GM12865 (cell line): ENCODE data around the gene ALDH1L1.
"Not testable (repeated sequence)": the region's sequence is repeated elsewhere in the genome, so short reads cannot be mapped to it uniquely, and the experiment has no call there.

ENCODE experiments used
- DNase-seq: peaks from one replicate; pipeline ENCODE4 v3.0.0; 2010; ENCODE audit warnings: low read depth
- H3K4me3 ChIP-seq: 2 replicates; pipeline ENCODE4 v1.5.1; 2011; ENCODE audit warnings: mild to moderate bottlenecking, low read depth, low read length, control low read depth
- CTCF ChIP-seq: IDR thresholded peaks from 2 replicates; pipeline ENCODE4 v1.5.1; 2011; ENCODE audit warnings: low read length, control low read depth, low read depth, inconsistent platforms; ENCODE audit not compliant: insufficient read depth; ENCODE audit errors: missing control alignments

The ALDH1L1 gene

GRCh38 chr3:126067959-126068358, 112.4 kb downstream of the ALDH1L1 start:
- DNase-seq, result no peak

GRCh38 chr3:126066676-126067075, 113.7 kb downstream of the ALDH1L1 start:
- not testable (repeated sequence) for H3K4me3 ChIP-seq, DNase-seq

More at GRCh38 chr3:126067959-126068358, 112.4 kb downstream of the ALDH1L1 start:
- no peak overlapping the region for H3K4me3 ChIP-seq
- no peak for TF ChIP-seq CTCF

- DNase-seq, result no peak
- TF ChIP-seq CTCF, result no peak
- no peak overlapping the region for H3K4me3 ChIP-seq
Measured at GRCh38 chr3:126065876-126066275, 114.5 kb downstream of the ALDH1L1 start.

- no peak for TF ChIP-seq CTCF
- no peak for DNase-seq
- H3K4me3 ChIP-seq, result no peak overlapping the region
Measured at GRCh38 chr3:126064627-126065258, 115.6 kb downstream of the ALDH1L1 start.

- no peak overlapping the region for H3K4me3 ChIP-seq
- DNase-seq, result no peak
- no peak for TF ChIP-seq CTCF
Measured at GRCh38 chr3:126063358-126063965, 116.9 kb downstream of the ALDH1L1 start.

- no peak for TF ChIP-seq CTCF
- DNase-seq, result no peak
- H3K4me3 ChIP-seq, result no peak overlapping the region
Measured at GRCh38 chr3:126061301-126062032, 118.9 kb downstream of the ALDH1L1 start.

GRCh38 chr3:126060613-126061145, 119.7 kb downstream of the ALDH1L1 start:
- H3K4me3 ChIP-seq, result no peak overlapping the region
- no peak for DNase-seq
- no peak for TF ChIP-seq CTCF
